HEK293T (cell line): Measurements from ENCODE around the gene MCF2L.

Experiments
- CTBP1 ChIP-seq: fragments of 450-650 bp; IDR thresholded peaks from 2 replicates; pipeline ENCODE4 v1.6.1; 2016; ENCODE audit warnings: borderline replicate concordance
- FOXM1 ChIP-seq: fragments of 450-650 bp; IDR thresholded peaks from 2 replicates; pipeline ENCODE4 v1.6.1; 2017; ENCODE audit warnings: mild to moderate bottlenecking, borderline replicate concordance
- SP1 ChIP-seq: fragments of 450-650 bp; IDR thresholded peaks from 2 replicates; pipeline ENCODE4 v1.6.1; 2017
- SUZ12 ChIP-seq: fragments of 450-650 bp; IDR thresholded peaks from 2 replicates; pipeline ENCODE4 v1.6.1; 2016; ENCODE audit warnings: mild to moderate bottlenecking

- TF ChIP-seq FOXM1 = no peak
- TF ChIP-seq CTBP1 = no peak
- no peak for TF ChIP-seq SP1
- TF ChIP-seq SUZ12 = no peak
These were observed 27.7 kb downstream of the MCF2L start for GRCh38 chr13:112996671-112997091.
